ENCODE results near the gene MIPEP.

Gene MIPEP

DNA sequence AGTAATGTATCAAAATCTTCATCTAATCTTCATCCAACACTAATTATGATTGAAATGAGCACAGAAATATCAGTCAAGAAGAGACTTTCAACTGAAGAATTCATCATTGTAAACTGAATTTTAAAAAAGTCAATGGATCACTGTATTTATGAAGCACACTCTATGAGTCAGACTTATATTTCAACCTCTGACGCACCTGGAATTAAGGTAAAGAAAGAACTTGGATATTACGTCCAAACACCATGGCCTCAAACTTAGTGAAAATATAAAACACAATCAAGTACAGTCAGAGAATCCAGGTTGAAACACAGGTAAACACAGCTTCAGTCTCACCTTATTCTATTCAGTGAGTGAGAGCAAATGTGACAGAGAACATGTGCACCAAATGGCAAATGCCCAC is 39.5 kb downstream of the MIPEP start:
- no peak for DNase-seq

DNA sequence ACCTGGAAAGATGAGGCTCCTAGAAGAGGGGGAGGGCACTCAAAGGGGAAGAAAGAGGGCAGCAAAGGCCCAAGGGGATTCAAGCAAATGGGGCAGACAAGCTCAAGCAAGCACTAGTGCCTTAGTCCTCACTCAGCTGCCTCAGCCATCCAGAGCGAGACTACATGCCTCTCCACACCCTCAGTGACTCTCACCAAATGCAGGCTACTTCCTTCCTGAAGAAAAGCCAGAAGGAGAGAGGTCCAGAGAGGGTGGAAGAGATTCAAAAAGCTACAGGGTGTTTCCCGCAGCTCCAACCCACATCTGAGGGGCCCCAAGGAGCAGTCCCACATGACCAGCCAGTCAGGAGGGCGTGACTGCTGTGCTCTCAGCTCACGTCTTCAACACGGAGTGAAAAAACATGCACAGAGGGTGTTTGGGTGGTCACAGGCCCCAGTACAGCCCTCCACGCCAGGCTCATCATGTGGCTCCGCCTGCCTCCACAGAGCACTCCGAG is 40.5 kb downstream of the MIPEP start:
- no peak for DNase-seq

DNA sequence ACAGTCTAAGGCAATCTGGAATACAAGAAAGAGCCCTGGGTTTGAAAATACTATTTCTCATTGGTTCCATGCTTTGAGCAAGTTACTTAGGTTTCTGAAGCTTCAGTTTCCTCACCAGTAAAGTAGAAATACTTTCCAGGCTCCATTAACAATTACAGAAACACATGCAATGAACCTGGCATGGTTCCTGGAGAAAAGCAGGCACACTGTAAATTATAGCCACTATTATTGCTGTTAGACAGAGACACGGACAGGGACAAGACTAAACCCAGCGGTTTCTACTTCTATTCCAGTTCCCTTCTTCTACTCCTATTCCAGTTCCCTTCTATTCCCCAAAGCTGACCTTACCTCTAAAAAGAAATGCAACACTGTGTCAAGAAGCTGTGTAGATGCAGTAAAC is 41.2 kb downstream of the MIPEP start:
- DNase-seq: no peak

DNA sequence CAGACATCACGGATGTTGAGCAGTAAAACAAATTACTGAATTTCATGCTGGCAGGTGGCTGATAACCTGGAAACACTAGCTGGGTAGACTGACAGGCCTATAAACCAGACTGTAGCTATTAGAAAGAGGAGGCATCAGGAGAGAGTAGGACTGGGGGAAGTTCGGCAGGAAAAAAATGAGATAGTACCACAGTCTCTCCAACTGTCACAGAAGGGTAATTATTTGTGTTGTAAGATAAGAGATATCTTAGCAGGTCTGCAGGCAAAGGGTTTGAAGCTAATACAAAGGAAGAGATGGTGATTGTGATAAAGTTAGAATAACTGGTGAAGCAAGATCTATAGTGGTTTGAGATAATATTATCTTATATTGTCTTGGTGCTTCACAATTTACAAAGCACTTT is 41.7 kb downstream of the MIPEP start:
- no peak for DNase-seq

DNA sequence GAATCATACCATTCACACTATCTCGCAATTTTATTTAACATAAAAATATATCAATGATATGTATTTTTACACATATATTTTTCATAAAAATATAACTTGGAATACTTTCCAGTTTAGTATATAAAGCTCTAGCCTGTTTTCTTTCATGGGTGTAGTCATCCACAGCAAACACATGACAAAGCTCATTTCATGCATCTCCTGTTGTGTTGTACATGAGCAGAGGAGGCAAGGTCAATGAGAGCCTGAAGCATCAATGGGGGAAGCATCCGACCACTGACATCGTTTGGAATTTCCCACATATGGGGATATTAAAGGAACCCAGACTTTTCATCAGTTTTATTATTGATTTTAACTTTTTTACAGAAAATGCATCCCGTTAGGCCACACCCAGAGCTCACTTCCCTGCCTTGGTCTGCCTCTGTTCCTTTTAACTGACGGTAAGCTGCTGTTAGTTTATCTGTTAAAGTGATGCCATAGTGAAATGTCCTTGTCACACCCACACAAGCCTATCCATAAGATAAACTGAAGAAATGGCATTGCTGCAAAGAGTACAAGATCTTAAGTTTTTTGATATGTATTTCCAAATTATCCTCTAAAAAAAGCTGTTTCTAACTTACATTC is 44.0 kb downstream of the MIPEP start:
- no peak for DNase-seq

DNA sequence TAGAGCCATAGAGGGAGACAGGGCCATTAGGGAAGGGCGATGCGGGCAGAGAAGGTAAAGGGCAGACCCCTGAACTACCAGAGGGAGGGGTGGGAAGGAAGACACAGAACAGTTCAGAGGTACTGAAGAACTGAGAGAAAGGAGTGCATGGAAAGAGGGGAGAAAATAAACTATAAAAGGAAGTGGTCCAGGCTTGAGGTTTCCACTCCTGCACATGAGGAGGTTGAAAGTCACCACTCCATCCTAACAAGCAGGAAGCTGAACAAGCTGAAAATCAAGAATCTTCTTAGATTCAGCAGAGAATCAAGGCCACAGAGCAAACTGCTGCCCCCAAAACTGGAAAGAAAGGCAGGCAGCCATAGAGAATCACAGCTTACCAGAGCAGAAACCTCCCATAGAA is 45.1 kb downstream of the MIPEP start:
- no peak for DNase-seq

DNA sequence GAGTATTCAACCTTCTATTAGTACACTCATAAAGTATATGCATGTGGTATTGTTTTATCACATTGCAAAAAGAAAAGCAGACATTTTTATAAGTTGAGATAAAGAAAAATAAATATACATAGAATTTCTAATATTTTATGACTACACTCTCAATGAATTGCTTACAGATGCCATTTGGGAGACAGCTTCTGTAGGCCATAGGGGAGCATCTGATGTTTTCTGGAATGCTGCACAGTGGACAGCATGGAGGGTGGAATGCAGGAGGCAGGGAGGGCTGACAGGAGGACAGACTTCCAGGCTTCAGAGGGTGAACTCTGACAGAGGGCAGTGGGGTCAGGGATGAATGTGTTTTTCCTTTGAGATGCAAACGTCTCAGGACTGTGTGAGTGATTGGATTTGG is 45.8 kb downstream of the MIPEP start:
- DNase-seq: no peak

DNA sequence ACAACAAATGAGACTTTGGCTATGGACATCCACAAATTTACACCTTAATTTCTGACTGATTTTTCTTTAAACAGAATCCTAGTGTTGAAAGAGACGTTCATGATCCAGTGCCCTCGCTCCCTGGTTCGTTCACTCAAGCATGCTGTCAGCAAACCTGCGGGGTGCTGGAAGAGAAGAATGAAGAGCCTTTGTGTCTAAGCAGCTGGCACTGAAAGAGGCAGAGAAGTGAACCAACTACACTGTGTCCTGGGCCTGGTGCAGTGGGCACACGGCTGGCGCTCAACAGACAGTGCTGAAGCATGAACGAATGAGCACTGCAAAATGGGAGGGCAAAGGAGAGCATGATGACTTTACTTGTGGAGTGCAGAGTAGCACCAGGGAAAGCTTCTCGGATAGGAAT is 46.8 kb downstream of the MIPEP start:
- DNase-seq: no peak

DNA sequence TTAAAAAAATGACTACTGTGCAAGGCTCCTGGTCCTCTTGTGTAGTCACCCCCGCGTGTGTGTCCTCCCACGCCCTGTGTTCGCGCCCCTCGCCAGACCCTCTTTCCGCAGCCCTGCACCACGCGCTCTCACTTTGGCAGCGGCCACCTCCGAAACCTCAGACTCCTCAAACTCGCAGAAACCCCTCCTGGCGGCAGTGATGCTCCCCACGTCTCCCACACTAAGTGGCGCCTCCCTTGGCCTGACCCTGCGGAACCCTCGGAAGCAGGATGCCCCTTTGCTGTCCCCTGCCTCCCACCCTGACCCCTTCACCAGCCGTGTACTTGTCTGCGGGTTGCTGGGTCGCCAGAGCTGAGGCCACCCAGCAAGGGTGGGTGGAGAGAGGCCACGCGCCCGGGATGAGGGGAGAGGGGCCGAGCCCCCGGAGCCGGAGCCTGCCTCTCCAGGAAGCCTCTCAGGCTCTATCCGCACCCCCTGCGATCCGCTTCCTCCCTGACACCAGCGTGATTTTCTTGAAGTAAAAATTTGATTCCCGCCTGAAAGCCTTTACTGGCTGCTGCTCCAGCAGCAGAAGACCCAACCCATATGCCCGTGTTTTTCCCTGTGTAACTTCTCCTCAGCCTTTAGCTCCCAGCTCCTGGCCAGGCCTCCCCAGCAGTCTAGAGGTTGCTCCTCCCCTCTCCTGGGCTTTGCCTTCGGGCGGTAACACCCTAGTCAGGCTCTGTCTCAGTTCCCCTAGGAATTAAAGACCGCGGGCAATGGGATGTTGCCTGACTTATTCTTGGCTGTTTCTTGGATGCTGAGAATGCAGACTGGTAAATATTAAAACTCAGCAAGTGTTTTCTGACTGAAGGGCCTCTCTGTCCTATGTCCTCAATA is 55.2 kb downstream of the MIPEP start:
- DNase-seq: no peak

DNA sequence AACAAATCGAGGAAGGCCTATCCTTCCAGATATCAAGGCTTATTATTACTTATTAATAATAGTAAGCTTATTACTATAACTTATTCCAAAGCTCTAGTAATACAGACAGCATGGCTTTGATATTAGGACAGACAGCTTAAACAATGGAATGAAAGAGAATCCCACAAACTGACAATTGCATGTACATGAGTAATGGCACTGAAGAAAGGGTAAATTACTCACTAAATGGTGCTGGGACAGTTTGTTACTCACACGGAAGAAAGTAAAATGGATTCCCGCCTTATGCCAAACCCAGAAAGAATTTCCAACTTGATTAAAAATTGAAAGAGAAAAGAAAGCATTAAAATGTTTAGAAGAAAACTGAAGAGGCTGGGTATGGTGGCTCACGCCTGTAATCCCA is 60.3 kb downstream of the MIPEP start:
- no peak for DNase-seq

DNA sequence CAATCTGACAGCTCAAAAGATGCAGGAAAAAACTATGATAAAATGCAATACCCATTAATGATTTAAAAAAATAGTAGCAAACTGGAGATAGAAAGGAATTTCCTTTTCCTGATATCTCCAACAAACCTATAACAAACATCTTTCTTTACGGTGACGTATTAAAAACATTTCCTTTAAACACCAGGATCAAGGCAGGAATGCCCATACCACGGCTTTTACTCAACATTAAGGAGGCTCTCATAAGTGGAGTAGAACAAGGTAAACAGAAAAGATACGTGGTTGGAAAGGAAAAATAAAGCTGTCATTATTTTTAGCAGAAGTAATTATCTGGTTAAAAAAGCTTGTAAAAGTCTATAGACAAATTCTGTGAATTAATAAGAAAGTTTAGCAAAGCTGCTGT is 61.1 kb downstream of the MIPEP start:
- DNase-seq: no peak

DNA sequence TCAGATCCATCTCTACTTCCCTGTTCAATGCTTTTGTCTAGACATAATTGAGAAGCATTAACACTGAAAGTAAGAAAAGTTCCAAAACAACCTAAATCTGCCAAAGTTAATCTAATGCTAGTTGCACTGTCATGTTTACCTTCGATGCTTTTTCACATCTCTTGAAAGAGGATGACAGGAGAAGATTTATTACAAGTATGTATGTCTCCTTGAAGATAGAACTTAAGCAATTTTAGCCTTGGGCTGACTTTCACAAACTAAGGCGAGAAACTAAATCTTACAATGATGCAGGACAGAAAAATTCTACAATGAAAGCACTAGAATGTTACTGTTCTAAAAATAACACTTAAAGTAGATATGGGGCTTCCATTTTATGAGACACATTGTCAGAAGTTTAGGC is 64.0 kb downstream of the MIPEP start:
- no peak for DNase-seq

DNA sequence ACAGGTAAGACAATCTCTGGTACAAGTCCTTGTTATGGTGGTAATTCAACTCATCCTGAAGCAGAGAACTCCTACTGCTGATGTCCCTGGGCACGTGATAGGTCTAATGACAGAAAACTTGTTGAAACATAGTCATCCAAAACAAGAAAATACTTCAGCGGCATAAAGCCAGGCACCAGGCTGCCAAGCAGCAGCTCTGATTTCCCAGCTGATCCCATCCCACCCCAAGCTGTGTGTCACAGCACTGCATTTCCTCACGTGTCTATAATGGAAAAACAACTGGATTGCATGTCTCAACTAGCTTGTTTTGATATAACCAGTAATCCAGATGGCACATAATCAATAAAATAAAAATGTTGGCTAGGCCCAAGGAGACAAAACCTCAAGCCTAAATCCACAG is 64.8 kb downstream of the MIPEP start:
- no peak for DNase-seq

DNA sequence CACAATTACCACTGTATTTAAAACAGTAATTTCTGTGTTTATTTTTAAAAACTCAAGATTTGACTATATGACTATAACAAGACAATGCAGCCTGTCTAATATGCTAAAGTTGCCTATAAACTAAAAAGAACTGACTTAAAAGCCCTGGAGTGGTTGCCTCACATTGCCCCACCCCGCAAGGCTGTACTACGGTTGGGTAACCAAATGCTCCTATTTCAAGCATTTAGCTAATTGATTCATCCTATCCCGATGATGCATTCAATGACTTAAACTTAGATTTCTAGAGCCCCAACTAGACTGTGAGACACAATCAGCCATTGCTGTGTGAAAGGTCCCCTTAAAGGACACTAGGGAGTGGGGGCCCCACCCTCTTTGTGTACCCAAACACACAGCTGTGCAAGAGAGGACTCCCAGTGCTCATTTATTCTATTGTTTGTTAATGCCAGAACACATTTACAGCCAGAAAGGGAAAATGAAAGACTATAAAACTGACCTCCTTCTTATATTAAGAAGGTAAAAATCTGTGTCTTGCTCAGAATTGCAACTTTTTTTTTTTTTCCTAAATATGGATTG is 66.9 kb downstream of the MIPEP start:
- no peak for DNase-seq

DNA sequence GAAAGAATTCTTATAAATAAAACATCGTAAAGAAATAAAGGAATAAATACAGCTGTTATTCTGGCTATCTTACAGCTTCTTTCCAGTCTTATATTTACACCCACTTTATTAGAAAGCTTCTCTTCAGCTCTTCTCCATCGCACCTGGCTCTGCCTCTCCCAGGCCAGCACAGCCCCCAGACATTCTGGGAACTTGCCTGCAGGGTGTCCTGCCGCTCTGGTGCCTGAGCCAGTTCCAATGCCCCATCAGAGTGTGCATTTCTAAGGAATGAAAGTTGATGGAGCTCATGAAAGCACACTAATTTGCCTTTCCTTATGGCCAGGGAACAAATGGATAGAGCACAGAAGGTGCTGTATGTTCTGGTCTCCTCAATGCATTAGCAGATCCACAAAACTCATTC is 68.7 kb downstream of the MIPEP start:
- DNase-seq: no peak

DNA sequence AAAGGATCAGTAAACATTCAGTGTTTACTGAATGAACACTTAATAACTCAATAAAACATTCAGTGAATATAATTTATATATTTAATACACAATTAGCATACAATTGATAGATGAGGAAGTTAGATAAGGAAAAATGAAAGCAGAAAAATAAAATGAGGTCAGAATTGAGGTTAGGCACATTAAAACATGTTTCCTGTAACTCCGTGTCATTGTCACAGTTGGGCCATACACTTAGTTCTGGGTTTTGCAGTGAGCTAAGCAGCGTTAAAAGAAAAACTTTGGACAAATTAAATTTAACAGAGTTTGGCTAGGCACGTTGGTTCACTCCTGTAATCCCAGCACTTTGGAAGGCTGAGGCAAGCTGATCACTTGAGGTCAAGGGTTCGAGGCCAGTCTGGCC is 71.4 kb downstream of the MIPEP start:
- DNase-seq: no peak

DNA sequence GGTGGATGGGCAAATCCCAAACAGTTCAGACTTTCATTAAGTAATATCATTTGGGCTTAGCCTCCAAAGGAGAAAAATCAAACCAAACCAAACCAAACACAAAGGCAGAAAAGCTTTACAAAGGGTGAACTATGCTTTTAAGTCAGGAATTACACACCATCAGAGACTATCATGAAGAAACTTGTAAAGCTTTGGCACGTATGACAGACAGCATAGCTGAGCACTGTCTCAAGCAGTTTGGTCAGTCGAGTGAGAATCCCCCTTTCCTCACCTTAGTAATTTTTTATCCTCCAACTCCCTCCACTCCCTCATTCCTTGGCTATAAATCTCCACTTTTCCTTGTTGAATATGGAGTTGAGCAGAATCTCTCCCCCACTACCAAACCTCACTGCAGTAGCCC is 72.1 kb downstream of the MIPEP start:
- no peak for DNase-seq

DNA sequence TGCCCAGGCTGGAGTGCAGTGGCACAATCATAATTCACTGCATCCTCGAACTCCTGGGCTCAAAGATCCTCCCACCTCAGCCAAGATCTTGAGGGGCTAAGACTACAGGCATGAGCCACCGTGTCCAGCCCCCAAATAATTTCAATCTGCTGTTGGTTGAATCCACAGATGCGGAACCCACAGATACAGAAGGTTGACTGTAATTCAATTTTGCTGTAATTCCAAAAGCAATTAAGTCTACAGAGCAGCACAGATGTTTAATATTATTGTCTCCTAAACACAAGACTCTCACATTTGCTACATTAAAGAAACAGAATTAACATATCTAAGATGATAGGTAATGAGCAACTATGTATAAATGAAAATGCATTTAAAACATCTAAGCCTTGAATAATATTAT is 75.6 kb downstream of the MIPEP start:
- DNase-seq: no peak

DNA sequence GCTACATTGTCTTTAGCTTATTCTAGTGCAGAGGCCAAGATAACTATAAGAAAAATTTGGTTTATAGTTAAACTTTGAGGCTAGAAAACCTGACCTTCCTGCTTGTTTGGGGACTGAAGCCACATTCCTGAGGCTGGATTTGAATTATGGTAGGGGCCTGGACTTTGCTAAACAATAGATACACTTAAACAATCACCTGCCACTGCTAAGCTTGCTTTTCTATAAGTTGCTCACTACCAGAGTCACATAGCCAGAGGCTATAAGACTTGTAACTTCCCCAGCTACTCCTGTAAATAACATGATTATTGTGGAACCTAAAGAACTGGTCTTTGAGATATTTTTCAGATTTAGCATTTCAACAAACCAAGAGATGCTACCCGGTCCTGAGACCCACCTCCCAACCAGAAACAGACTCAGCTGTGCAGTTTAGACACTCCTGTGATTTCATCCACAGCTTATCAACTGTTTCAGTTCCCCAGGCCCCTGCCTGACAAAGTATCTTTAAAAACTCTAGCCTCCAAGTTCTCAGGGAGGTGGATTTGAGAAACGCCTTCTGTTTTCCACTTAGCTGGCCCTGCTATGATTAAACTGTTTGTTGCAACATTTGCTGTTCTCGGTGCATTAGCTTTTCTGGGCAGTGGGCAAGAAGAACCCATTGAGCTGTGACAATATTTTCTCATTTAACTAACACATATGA is 77.7 kb downstream of the MIPEP start:
- no peak for DNase-seq

DNA sequence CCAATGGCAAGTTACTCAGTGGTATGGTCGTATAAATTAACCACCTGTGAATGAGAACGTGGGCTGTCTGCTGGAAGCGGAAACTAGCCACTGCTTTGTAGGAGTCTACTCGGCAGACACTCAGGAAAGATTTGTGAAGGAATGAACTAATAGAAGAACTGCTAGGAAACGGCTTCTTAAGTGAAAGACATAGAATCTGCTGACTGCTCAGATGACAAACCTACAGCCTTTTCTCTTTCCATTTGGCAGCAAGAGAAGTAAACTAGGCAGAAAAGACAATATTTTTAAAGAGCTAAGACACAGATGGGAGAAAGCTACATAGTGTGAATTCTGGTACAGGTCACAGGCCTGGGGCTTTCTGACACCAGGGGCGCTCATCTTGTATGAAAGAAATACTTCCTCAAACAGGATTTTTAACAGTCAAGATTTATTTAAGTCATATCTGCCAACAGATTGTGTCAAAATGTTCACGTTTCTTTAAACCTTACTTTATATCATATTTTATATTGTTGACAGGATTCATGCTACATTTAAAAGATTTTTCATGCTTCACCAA is 78.4 kb downstream of the MIPEP start:
- DNase-seq: no peak

DNA sequence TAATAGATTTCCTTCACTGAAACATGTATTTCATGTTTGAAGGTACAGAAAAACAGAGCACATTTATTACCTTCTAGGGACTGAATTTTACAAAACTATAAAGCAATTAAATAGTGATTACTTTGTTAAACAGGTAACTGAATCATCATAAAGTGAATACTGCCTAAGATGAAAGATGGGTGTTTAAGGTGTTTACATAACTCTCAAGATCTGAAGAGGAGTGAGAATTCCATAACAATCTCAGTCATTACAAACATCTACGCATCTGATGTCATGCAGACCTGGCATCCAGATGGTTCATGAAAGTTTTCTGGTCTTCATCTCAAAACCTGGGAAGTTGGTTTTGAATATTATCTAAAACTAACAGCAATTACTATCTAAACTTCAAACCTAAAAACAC is 80.4 kb downstream of the MIPEP start:
- DNase-seq: no peak

DNA sequence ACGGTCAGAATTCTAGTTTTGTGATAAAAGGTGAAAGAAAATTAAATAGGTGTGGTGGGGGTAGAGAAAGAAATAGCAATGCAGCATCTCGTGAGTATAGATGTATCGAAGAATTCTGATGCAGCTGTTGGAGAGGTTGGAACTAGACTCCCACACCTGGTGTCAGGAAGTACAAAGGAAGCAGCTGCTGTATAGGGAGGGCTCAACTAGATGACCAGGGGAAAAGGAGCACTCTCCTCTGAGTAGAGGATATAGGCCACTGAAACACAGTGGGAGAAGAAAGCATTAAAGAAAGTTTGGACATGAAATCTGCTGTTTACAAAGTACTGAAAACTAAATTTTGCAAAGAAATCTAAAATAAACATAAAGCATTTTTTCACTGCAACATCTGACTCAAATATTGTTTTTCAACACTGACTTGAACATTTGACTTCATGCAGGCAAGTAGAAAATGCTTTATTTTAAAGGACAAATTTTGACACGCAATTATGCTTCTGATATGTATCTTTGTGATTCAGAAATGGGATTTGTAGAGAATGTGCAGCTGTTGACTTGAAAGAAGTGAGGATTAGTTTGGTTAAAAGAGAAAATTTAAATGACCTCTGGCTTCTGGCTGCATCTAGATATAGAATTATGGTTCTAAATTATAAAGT is 82.2 kb downstream of the MIPEP start:
- DNase-seq: no peak

DNA sequence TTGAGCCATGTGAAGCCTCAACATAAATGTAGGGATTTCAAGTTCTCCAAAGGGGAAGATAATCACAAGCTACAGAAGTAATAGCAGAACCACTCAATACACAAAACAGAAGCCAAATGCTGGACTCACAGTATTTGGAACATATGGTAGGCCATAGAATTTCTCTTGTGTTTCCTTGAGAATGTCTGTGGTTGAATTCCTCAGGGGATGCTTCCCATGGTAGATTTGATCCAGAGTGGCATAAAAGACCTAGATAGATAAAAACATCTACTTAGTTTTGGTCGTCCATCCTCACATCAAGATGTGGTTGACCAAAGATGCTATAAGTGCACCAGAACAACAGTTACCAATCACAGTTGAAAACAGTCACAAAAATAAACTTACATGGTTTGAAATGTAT is 83.4 kb downstream of the MIPEP start:
- no peak for DNase-seq
